ENCODE measurements around the gene BATF3. TPM values are rescaled to one million over a fixed set of nuclear protein-coding genes. Genes with fewer than 3 reads are reported as not detected.

The BATF3 gene
- total RNA-seq, 6 experiments from 2014 or later: 0.68 to 2.7 (median 1.2) TPM; not detected in 3

DNA sequence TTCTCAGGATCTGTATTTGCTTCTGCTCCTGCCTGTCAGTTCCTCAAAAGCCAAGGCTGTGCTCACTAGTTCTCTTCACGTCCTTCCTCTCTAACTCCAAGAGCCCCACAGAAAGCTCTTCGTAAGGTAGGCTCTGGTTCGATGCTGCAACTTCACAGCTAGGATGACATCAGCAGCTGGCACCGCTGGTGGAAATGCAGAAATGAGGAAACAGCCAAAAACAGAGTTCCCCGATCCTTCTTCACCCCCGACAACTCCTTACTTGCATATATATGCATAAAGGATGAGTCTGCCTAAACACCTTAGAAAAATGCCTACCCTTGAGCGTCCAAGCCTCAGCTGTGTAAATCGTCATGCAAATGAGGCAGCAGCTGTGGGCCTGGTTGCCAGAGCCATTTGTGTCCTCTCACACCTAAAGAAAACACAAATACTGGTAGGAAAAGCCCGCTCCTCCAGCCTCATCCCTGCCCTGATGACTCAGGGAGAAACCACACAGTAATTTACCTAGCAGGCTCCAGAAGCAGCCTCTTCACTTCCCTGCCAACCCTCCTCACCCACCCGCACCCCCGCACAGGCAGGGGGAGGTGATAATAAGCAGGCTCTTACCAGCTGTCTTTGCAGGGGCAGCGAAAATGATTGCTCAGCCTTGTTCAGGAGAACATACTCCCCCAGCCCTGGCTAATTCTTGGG is 28.2 kb downstream of the BATF3 start:
- peak; percentile 31 to 72 (median 50) for ATAC-seq
- intact Hi-C loops (cut with DNase I): no loop called here
- Histone ChIP-seq H3K9me3 (no peaks in the 10 kb centered on the region), H3K27me3 (no peaks in the 10 kb centered on the region), H3K4me1 (no peaks in the 10 kb centered on the region), H3K36me3 (no peaks in the 10 kb centered on the region), H3K27ac (no peak overlapping the region), H3K4me3 (no peak overlapping the region)
- WGBS (ENCODE audit: insufficient coverage, low coverage, low lambda C conversion rate, missing lambda C conversion rate): 55% methylated on average over 11 of the region's 12 CpGs
- no peak for DNase-seq
- TF ChIP-seq POLR2A (IDR thresholded peaks at IDR 0.05): no peak
- TF ChIP-seq, protein P1, sequence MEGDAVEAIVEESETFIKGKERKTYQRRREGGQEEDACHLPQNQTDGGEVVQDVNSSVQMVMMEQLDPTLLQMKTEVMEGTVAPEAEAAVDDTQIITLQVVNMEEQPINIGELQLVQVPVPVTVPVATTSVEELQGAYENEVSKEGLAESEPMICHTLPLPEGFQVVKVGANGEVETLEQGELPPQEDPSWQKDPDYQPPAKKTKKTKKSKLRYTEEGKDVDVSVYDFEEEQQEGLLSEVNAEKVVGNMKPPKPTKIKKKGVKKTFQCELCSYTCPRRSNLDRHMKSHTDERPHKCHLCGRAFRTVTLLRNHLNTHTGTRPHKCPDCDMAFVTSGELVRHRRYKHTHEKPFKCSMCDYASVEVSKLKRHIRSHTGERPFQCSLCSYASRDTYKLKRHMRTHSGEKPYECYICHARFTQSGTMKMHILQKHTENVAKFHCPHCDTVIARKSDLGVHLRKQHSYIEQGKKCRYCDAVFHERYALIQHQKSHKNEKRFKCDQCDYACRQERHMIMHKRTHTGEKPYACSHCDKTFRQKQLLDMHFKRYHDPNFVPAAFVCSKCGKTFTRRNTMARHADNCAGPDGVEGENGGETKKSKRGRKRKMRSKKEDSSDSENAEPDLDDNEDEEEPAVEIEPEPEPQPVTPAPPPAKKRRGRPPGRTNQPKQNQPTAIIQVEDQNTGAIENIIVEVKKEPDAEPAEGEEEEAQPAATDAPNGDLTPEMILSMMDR (IDR thresholded peaks at IDR 0.05): no peak

DNA sequence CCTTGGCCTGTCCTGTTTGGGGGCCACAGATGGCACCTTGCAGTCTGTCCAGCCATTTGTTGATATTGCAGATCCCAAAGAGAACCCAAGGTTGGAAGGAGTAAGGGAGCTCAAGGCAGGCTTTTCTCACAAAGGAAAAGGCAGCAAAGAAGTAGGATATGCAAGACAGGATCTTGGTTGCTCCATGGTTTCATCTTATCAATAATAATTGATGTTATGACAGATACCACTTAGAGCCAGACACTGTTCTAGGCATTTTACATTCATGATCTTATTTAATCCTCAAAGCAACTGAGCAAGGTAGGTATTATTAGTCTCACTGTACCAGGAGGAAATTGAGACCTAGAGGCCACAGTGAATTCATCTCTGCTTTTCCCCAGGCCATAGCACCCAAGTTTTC is 28.8 kb downstream of the BATF3 start:
- H3K27ac ChIP-seq: no peak overlapping the region
- no peak for ATAC-seq
- no peaks in the 10 kb centered on the region for H3K27me3 ChIP-seq
- no peak overlapping the region for H3K4me3 ChIP-seq
- DNase-seq: no peak
- H3K36me3 ChIP-seq: no peaks in the 10 kb centered on the region
- no peak for TF ChIP-seq POLR2A (IDR thresholded peaks at IDR 0.05)
- TF ChIP-seq, protein P1 (IDR thresholded peaks at IDR 0.05): no peak
- intact Hi-C loops (cut with DNase I): no loop called here
- H3K9me3 ChIP-seq: no peaks in the 10 kb centered on the region
- no peaks in the 10 kb centered on the region for H3K4me1 ChIP-seq

DNA sequence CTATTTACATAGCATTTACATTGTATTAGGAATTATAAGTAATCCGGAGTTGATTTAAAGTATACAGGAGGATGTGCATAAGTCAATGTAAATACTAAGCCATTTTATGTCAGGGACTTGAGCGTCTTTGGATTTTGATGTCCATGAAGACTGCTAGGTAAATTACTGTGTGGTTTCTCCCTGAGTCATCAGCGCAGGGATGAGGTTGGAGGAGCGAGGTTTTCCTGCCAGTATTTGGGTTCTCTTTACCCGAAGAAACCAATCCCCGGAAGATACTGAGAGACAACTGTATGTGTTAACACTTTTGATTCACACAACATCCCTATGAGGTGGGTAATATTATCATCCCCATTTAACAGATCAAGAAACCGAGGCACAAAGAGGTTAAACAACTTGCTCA is 29.3 kb downstream of the BATF3 start:
- Histone ChIP-seq H3K4me1 (no peaks in the 10 kb centered on the region), H3K36me3 (no peaks in the 10 kb centered on the region), H3K27me3 (no peaks in the 10 kb centered on the region), H3K27ac (no peak overlapping the region), H3K9me3 (no peaks in the 10 kb centered on the region), H3K4me3 (no peak overlapping the region)
- WGBS (ENCODE audit: insufficient coverage, low coverage, low lambda C conversion rate, missing lambda C conversion rate): 74% methylated on average over 7 of the region's 7 CpGs
- intact Hi-C loops (cut with DNase I): no loop called here
- DNase-seq: no peak
- no peak for ATAC-seq
- TF ChIP-seq, protein P1 (IDR thresholded peaks at IDR 0.05): no peak
- no peak for TF ChIP-seq POLR2A (IDR thresholded peaks at IDR 0.05)

DNA sequence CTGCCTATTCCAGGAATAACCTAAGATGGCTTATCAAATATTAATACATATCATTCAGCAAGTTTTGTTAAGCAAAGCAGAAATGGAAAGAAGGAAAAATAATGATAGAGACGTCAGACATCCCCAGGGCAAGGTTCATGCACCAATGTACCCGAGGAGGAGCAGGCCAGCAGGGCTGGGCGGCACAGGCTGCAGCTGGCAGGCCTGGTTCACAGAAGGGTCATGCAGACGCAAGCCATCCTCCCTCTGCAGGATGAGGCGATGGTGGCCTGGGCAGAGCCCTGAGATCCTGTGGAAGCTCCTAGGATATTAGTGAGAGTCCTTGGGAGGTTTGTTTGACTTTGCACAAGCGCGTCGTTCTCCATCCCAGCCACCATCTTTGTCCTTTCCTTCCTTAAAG is 30.0 kb downstream of the BATF3 start:
- no peak for DNase-seq
- intact Hi-C loops (cut with DNase I): no loop called here
- no peak for ATAC-seq
- no peak overlapping the region for H3K4me3 ChIP-seq
- no peaks in the 10 kb centered on the region for H3K4me1 ChIP-seq
- TF ChIP-seq, protein P1 (IDR thresholded peaks at IDR 0.05): no peak
- no peak for TF ChIP-seq POLR2A (IDR thresholded peaks at IDR 0.05)
- no peak overlapping the region for H3K27ac ChIP-seq
- 63% methylated on average over 4 of the region's 8 CpGs for WGBS (ENCODE audit: insufficient coverage, low coverage, low lambda C conversion rate, missing lambda C conversion rate)
- H3K9me3 ChIP-seq: no peaks in the 10 kb centered on the region
- no peaks in the 10 kb centered on the region for H3K27me3 ChIP-seq
- H3K36me3 ChIP-seq: no peaks in the 10 kb centered on the region

DNA sequence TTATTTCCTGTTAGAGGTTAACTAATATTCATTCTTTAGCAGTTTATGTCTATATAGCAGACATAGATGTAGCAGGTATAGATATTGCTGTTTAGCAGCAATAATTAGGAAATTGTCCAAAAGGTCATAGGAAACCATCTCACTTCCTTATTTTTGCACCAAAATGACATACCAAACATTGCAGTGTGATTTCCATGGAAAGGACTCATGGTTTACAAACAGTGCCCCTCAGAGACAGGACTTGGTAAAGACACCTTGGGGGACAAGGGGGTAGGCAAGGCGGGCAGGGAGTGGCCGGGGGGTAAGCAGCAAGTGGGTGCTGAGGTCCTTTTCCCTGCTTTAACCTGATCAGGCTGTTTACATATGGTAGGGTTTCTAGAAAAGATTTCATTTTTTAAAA is 30.5 kb downstream of the BATF3 start:
- TF ChIP-seq, protein P1 (IDR thresholded peaks at IDR 0.05): peak in 1 of 4 donors; percentile 11
- no peak for TF ChIP-seq POLR2A (IDR thresholded peaks at IDR 0.05)
- no peaks in the 10 kb centered on the region for H3K4me1 ChIP-seq
- peak overlapping the region in 1 of 3 donors; percentile 79 for H3K27ac ChIP-seq
- H3K9me3 ChIP-seq: no peaks in the 10 kb centered on the region
- ATAC-seq (no peak), DNase-seq (no peak)
- no peak overlapping the region for H3K4me3 ChIP-seq
- H3K36me3 ChIP-seq: no peaks in the 10 kb centered on the region
- WGBS (ENCODE audit: insufficient coverage, low coverage, low lambda C conversion rate, missing lambda C conversion rate): 62% methylated on average over 2 of the region's 2 CpGs
- H3K27me3 ChIP-seq: no peaks in the 10 kb centered on the region
- intact Hi-C loops (cut with DNase I): no loop called here
